GM21526 (cell line): ENCODE measurements around the gene LAMTOR5.

Source experiments
- ATAC-seq: cut with Tn5 transposase; IDR thresholded peaks from one replicate; pipeline ENCODE4 v1.9.1; 2021; ENCODE audit warnings: moderate library complexity; ENCODE audit not compliant: unreplicated experiment, low FRiP score

Gene LAMTOR5

DNA sequence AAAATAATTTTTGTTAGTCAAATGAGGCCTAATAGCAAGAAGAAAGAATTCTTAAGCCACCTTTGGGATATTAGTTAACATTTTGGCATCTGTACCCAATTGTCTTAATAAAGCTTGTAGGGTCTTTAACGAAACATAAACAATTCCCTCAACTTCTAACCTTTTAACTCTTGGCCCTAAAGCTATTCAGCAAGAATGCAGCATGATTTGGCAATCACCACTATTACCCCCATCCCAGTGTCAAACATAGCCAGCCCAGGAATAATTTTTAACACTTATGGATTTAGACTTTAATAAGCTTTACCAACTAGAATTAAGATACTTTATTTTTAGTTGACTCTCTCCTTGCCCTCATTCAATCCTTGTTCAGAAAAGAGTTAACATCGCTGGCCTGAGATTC is 14.2 kb downstream of the LAMTOR5 start:
- no peak for ATAC-seq

DNA sequence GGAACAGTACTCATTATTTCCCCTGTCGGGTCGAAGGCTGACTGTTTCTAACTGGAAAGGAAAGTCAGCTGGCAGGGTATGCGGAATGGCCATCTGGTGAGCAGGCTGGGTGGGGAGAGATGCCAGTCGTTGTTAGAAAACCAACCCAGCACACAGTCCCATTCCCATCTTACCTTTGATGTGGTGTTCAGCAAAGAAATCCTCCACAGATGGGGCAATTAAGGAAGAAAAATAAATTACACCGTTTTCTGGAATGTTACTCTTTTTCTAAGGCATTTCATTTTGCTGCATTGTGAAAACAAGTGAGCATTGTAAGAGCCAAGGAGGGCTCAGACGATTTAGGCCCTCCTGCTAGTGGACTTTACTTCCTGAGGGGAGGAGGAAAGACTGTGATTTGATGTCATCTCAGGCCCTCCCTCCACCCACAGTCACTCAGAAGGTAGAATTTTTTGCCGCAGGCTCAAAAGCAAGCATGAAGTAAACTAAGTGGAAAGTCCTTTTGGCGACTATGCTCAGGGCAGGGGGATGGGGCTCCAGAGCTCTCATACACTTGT is 16.7 kb downstream of the LAMTOR5 start, which contains the start of gene SLC16A4:
Gene SLC16A4, minus strand, starts transcription at position 335 of the 554 bp plus-strand sequence. CDS start 1,703 bp downstream, outside the sequence.
- ATAC-seq: no peak

DNA sequence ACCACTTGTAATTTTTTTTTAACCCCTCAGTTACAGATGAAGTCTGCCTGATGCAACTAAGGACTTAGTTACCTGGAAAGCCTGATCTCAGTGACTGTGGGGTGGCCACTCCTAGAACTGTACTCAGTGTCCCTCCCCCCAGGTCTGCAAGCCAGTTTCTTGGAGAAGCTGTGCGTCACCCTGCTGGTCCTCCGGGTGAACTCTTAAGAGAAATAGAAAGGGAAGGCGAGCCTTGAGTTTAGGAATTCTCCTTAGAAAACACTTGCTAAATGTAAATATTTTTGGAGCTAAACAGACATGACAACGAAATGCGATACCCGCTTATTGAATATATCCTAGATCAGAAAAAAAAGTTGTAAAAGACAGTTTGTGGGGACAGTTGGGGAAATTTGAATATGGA is 17.4 kb downstream of the LAMTOR5 start:
- ATAC-seq: no peak

DNA sequence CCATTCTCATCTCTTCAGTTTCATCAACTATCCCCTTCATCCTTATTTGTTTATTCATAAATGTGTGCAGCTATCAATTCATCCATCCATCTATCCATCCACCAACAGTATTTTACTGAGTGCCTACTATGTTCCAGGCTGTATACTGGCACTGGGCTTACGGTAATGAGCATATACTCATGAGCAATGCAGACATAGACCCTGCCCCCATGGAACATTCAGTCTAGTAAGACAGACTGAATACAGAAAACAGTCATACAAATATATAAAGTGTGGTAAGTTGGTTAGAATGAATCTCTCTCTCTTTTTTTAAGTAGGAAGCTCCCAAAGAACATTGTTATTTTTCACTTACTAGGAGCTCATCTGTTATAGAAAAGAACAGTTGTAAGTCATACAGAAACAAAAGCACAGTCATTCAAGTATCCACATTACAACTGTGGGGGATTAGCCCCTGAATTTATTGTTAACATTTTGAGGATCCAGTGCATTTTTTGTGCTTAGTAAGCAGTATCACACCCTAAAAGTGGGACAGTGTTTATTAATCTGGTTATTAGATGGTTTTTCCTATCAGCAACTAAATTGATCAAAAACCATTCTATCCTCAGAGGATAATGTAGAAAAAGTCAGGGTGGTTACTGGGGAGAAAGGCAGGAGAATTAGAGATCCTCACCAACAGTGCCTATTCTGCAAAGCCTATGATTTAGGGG is 20.3 kb downstream of the LAMTOR5 start:
- ATAC-seq: no peak

DNA sequence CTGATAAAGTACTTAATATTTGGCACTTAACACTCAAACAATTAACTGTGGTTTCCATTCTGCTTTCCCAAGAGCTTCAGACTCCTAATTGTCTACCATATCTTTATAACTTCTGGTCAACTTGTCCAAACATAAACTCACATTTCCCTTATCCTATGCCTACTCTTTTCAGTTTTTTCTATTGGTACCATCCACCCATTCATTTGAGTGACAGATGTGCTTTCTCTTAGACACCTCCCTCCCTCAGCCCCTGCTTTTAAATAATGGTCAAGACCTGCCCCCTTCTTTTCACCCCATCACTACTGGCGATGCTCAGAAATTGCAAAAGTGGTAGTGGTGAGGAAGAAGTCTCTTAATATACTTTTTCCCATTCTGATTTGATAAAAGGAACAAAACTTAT is 22.1 kb downstream of the LAMTOR5 start:
- ATAC-seq: no peak

DNA sequence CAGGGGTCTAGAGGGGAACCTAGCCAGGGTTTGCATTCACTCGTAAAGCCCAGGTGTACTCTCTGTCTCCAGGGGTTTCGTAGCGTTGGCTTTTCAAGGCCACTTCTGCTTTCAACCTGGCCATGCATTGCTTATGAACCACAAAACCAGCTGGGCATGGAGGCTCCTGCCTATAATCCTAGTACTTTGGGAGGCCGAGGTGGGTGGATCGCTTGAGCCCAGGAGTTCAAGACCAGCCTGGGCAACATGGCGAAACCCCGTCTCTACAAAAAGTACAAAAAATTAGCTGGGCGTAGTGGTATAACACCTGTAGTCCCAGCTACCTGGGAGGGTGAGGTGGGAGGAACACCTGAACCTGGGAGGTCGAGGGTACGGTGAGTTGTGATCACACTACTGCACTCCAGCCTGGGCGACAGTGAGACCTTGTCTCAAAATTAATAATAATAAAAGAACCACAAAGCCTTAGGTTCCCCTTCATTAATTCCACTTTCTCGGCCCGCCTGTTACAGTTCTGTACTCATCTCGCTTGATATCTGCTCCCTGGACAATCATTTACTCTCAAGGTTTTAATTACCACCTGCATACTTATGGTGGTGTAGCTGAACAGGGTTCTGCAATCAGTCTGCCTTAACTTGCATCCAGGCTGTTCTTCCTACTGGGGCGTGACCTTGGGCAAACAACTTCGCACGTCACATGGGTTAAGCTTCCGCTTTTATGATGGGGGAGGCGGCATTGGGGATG is 22.7 kb downstream of the LAMTOR5 start:
- ATAC-seq: no peak

DNA sequence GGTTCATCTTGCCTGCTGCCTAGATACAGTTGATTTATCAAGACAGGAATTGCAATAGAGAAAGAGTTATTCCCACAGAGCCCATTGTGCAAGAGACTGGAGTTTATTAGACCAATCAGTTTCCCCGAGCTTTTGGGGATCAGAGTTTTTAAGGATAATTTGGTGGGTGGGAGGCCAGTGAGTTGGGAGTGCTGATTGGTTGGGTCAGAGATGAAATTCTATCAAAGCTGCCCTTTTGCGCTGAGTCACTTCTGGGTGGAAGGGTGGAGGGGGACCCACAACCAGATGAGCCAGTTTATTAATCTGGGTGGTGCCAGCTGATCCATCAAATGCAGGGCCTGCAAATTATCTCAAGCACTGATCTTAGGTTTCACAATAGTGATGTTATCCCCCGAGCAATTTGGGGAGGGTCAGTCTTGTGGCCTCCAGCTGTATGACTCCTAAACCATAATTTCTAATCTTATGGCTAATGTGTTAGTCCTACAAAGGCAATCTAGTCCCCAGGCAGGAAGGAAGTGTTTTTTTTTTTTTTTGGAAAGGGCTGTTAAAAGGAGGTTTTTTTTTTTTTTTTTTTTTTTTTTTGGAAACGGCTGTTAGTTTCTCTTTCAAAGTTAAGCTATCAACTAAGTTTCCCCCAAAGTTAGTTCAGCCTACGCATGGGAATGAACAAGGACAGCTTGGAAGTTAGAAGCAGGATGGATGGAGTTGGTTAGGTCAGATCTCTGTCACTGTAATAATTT is 24.1 kb downstream of the LAMTOR5 start:
- no peak for ATAC-seq

DNA sequence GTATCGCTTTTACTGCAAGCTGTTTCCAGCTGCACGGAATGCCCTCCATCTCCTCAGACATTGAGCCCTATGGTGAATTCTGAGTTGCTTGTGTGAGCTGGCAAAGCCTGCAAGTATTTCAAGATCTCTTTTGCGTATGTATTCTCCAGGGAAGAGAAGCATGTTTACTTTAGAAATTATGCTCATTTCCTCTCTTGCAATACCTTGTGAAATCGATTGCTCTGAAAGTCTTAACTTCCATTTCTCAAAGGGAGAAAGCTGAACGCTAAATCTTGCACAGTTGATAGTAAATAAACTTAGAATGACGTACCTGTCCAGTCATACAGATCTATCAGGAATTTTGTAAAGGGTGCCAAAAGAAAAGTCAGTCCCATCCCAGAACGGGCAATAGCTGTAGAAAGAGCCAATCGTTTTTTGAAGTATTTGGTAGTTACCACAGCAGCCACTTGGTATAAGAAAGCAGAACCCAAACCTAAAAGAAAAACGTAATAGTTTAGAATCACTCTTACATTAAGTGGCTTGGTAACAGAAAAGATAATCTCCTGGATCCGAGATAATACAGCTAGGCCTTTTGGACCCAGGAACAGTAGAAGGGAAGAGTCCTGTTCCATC is 26.7 kb downstream of the LAMTOR5 start:
- ATAC-seq: no peak

DNA sequence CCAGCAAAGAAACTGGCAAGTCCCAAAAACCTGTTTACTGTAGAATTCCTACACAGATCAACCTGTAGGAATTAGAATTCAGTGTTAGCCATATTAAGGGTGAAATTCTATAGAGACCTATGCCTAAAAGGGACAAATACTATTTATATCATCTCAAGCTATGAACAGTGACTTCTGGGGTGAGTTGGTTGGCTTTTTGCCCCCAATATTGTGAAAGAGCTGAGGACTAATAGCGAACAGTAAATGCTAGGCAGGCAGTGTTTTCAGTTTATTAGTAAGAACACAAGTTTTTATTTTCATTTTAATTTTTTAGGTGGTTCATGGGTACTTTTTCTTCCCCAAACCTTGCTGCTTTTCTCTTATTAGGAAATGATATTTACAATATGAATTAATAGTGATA is 32.0 kb downstream of the LAMTOR5 start:
- no peak for ATAC-seq

DNA sequence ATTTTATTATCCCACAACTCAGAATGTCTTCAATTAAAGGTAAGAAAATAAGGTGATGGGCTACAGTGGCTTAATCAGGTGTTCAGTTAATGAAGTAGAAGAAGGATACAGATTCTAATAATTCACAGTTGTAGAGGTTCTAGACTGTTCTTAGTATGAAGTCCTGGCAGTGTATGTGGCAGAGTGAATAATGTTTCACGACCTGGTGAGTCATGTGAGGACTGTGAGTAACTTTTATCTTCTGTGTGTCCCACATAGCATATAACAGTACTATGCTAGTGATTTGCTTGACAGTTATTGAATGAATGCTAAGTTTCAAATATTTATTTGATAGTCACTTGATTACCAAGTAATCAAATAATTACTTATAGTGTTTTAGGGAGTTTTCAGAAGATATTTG is 36.7 kb downstream of the LAMTOR5 start:
- ATAC-seq: no peak

DNA sequence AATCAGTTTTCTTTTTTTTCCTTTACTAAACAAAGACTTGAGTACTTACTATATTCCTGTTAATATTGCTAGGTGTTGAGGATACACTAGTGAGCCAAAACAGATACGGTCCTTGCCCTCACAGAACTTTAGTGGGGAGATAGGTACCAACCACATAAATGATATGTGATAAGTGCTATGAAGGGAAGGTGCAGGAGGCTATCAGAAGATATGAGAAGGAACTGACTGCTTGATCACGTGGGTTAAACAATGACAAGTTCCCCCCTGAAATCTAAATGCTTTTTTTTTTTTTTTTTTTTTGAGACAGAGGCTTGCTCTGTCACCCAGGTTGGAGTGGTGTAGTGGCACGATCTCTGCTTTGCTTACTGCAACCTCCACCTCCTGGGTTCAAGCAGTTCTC is 43.3 kb downstream of the LAMTOR5 start:
- no peak for ATAC-seq

DNA sequence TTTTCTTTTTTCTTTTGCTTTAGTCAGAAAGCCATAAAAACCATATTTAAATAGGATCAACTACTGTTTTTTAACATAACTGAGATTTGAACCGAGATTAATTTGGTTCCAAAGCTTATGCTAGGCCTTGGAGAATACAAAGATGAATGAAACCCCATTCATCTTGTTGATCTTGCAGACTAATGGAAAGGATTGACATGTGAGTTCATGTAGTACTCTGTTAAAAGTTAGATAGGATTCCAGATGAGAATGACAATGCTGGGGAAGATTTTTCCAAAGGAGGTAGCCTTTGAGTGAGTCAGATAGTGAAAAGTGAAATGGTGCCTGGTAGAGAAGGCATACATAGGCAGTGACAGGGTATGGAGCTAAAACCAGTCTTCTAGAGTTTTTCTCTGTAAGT is 45.6 kb downstream of the LAMTOR5 start:
- no peak for ATAC-seq

DNA sequence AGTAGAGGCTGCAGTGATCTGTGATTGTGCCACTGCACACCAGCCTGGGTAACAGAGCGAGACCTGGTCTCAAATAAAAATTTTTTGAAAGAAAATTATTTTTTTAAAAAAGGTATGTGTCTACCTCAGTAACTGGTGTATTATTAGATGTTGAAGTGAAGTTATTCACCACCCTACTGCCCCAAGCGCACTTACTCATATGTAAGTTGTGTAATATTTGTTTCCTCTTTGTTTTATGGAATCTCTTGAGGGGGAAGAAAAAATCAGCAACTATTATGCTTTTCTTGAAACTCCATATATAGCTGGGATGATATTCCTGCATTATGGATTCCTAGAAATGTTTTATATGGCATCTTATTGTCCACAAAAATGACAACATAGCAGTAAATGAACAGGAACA is 47.1 kb downstream of the LAMTOR5 start:
- ATAC-seq: no peak

DNA sequence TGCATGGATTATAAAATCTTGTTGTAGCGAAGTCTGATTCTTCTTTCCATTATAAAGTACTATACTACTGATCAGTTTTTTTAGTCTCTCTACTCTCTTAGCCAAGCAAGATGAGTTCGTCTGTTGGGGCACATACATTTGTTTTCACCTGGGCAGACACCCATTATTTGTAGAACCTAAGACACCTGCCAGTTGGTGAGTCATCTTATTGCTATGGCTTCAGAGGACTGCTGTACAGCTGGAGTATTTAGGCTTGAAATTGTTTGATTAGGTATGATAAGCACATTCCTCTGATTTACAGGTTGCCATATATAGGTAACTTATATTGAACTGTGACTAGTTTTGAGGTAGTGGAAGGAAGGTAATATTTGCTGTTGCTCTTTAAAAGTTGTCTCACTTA is 51.1 kb downstream of the LAMTOR5 start:
- no peak for ATAC-seq

DNA sequence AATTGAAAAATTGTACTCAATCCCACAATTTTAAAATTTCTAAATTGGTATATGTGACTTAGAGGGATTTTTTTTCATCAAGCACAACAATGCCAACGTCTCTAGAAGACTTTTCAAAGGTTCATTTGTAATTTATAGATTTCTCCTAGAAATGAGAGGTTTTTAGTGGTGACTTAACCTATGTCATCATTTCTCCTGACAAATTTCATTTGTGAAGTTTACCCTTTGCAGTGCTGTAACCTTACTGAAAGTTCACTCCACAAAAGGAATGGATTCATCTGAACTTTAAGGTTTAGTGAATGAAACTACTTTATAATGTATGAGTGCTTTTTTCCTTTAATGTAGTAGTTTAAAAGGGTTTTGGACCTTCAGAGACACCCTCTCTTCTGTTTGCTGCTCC is 52.2 kb downstream of the LAMTOR5 start:
- no peak for ATAC-seq
